GF-D8 (cell line): ENCODE results near the gene SLC18A2.

Experiments used
- DNase-seq: peaks from one replicate; lab custom pipeline; 2025; lab: John Stamatoyannopoulos, UW

SLC18A2 gene

GRCh38 chr10:117313641-117314040 lies 72.7 kb downstream of the SLC18A2 start:
- DNase-seq = no peak

- DNase-seq = no peak
Measured at GRCh38 chr10:117316701-117317100, 75.8 kb downstream of the SLC18A2 start.

- DNase-seq = no peak
Measured at GRCh38 chr10:117318909-117319308, 78.0 kb downstream of the SLC18A2 start.

GRCh38 chr10:117320050-117320665 lies 79.2 kb downstream of the SLC18A2 start:
- DNase-seq = no peak

- no peak for DNase-seq
Measured at GRCh38 chr10:117322260-117322659, 81.3 kb downstream of the SLC18A2 start.

GRCh38 chr10:117324367-117324766 lies 83.5 kb downstream of the SLC18A2 start:
- DNase-seq = no peak

GRCh38 chr10:117327262-117327661 lies 86.3 kb downstream of the SLC18A2 start:
- no peak for DNase-seq
